HCT116 (cell line): ENCODE results near the gene NR6A1.

ENCODE experiments used
- CBX3 ChIP-seq: IDR thresholded peaks from 2 replicates; pipeline ENCODE4 v1.6.1; 2012; ENCODE audit warnings: low read depth
- CEBPB ChIP-seq: IDR thresholded peaks from 2 replicates; pipeline ENCODE4 v1.6.1; 2012; ENCODE audit warnings: low read depth
- CTCF ChIP-seq, 3 experiments: fragments of 200-600 bp in 1 of 3; sonication (generic) in 1 of 3; IDR thresholded peaks in 2 of 3; conservative IDR thresholded peaks in 1 of 3; 2 replicates each; pipeline ENCODE4 v1.5.1; 2012 to 2017; ENCODE audit warnings: low read depth in 2 of 3, low read length in 2 of 3, antibody characterized with exemption in 1 of 3, borderline replicate concordance in 1 of 3, control low read depth in 1 of 3, mild to moderate bottlenecking in 1 of 3, mixed read lengths in 1 of 3, mixed run types in 1 of 3, moderate library complexity in 1 of 3; ENCODE audit not compliant: insufficient read depth in 1 of 3
- EZH2 ChIP-seq: fragments of 200-600 bp; sonication (generic); IDR thresholded peaks from 2 replicates; pipeline ENCODE4 v1.6.1; 2017; ENCODE audit warnings: antibody characterized with exemption, mixed run types
- EZH2phosphoT487 ChIP-seq: fragments of 200-600 bp; IDR thresholded peaks from 2 replicates; pipeline ENCODE4 v1.6.1; 2018; ENCODE audit warnings: antibody characterized with exemption, borderline replicate concordance
- JUND ChIP-seq: IDR thresholded peaks from 2 replicates; pipeline ENCODE4 v1.6.1; 2012
- POLR2A ChIP-seq: IDR thresholded peaks from 2 replicates; pipeline ENCODE4 v1.7.0; 2011; ENCODE audit warnings: borderline replicate concordance; ENCODE audit not compliant: insufficient read depth, insufficient read length; ENCODE audit errors: extremely low read depth
- POLR2AphosphoS5 ChIP-seq: IDR thresholded peaks from 2 replicates; pipeline ENCODE4 v1.6.1; 2011; ENCODE audit warnings: mild to moderate bottlenecking, low read depth, low read length, moderate library complexity
- RAD21 ChIP-seq: IDR thresholded peaks from 2 replicates; pipeline ENCODE4 v1.6.1; 2012; ENCODE audit warnings: low read depth, mild to moderate bottlenecking
- REST ChIP-seq: IDR thresholded peaks from 2 replicates; pipeline ENCODE4 v1.6.1; 2012; ENCODE audit warnings: low read depth
- SIN3A ChIP-seq: IDR thresholded peaks from 2 replicates; pipeline ENCODE4 v1.6.1; 2012; ENCODE audit warnings: low read depth
- ZFX ChIP-seq: fragments of 450-650 bp; IDR thresholded peaks from 2 replicates; pipeline ENCODE4 v1.6.1; 2017
- TF ChIP-seq, protein P1 (sequence below): IDR thresholded peaks from 2 replicates; pipeline ENCODE4 v1.6.1; 2012

- TF ChIP-seq ZFX (no peak), POLR2AphosphoS5 (no peak), EZH2 (no peak), RAD21 (no peak), POLR2A (no peak), SIN3A (no peak), CEBPB (no peak), CTCF (IDR thresholded peaks at IDR 0.05 in 2 of 3, conservative IDR thresholded peaks at IDR 0.05 in 1 of 3; ENCODE audit: borderline replicate concordance in 1 of 3, insufficient read depth in 1 of 3, low read depth in 2 of 3, low read length in 2 of 3) (no peak), JUND (no peak), CBX3 (no peak), EZH2phosphoT487 (no peak), REST (no peak)
- TF ChIP-seq, protein P1, sequence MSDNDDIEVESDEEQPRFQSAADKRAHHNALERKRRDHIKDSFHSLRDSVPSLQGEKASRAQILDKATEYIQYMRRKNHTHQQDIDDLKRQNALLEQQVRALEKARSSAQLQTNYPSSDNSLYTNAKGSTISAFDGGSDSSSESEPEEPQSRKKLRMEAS = no peak
Observed at GRCh38 chr9:124698265-124698664, 72.8 kb downstream of the NR6A1 start.
